Fibroblast of lung (primary cell): ENCODE results near the gene CHCHD6.

Source experiments
- CTCF ChIP-seq, 2 donors: IDR thresholded peaks in 1 of 2; conservative IDR thresholded peaks in 1 of 2; 1 replicate in 1 of 2; 2 replicates in 1 of 2; pipeline ENCODE4 v1.5.1; 2011 to 2012; ENCODE audit warnings: low read length in 2 of 2, control low read depth in 1 of 2, inconsistent platforms in 1 of 2, low read depth in 1 of 2, mild to moderate bottlenecking in 1 of 2
- EZH2 ChIP-seq: IDR thresholded peaks from 2 replicates; pipeline ENCODE4 v1.5.1; 2012; ENCODE audit warnings: low read length, control low read depth, mild to moderate bottlenecking; ENCODE audit errors: missing control alignments

GRCh38 chr3:126956361-126956760 lies 252.3 kb downstream of the CHCHD6 start:
- TF ChIP-seq CTCF (conservative IDR thresholded peaks at IDR 0.05 in 1 of 2, IDR thresholded peaks at IDR 0.05 in 1 of 2; ENCODE audit: low read depth in 1 of 2, low read length in 2 of 2) (no peak), EZH2 (no peak)
